ENCODE results near the gene ACSBG1. TPM values are rescaled to one million over a fixed set of nuclear protein-coding genes. Genes with fewer than 3 reads are reported as not detected.

ACSBG1 gene
- total RNA-seq, 3 donors from 2014 or later, result 1.9 to 2.0 TPM; not detected in 1

- no peak overlapping the region for H3K4me3 ChIP-seq
- no peaks in the 10 kb centered on the region for H3K27me3 ChIP-seq
- no peaks in the 10 kb centered on the region for H3K36me3 ChIP-seq
- intact Hi-C loops (cut with DNase I; ENCODE audit: low total_unique reads), result no loop called here
- TF ChIP-seq POLR2A (IDR thresholded peaks at IDR 0.05) (no peak), CTCF (IDR thresholded peaks at IDR 0.05) (no peak), POLR2AphosphoS5 (IDR thresholded peaks at IDR 0.05) (no peak)
- no peaks in the 10 kb centered on the region for H3K9me3 ChIP-seq
- H3K4me1 ChIP-seq, result no peaks in the 10 kb centered on the region
- no peak for DNase-seq (ENCODE audit: low spot score in 2 of 2)
- H3K27ac ChIP-seq, result no peak overlapping the region
Measured at GRCh38 chr15:78142332-78142731, 92.0 kb downstream of the ACSBG1 start.

- Histone ChIP-seq H3K4me3 (no peak overlapping the region), H3K9me3 (no peaks in the 10 kb centered on the region), H3K36me3 (no peaks in the 10 kb centered on the region), H3K27ac (no peak overlapping the region), H3K4me1 (no peaks in the 10 kb centered on the region), H3K27me3 (no peaks in the 10 kb centered on the region)
- TF ChIP-seq POLR2AphosphoS5 (IDR thresholded peaks at IDR 0.05) (no peak), CTCF (IDR thresholded peaks at IDR 0.05) (no peak), POLR2A (IDR thresholded peaks at IDR 0.05) (no peak)
- intact Hi-C loops (cut with DNase I; ENCODE audit: low total_unique reads), result no loop called here
- no peak for DNase-seq (ENCODE audit: low spot score in 2 of 2)
Measured at GRCh38 chr15:78140292-78140691, 94.1 kb downstream of the ACSBG1 start.

GRCh38 chr15:78139578-78139977 lies 94.8 kb downstream of the ACSBG1 start:
- H3K27ac ChIP-seq, result no peak overlapping the region
- no peaks in the 10 kb centered on the region for H3K9me3 ChIP-seq
- no peaks in the 10 kb centered on the region for H3K27me3 ChIP-seq
- H3K36me3 ChIP-seq, result no peaks in the 10 kb centered on the region
- no peaks in the 10 kb centered on the region for H3K4me1 ChIP-seq
- no peak overlapping the region for H3K4me3 ChIP-seq
- intact Hi-C loops (cut with DNase I; ENCODE audit: low total_unique reads), result no loop called here
- no peak for TF ChIP-seq CTCF (IDR thresholded peaks at IDR 0.05)
- no peak for DNase-seq (ENCODE audit: low spot score in 2 of 2)

GRCh38 chr15:78133801-78134200 lies 100.6 kb downstream of the ACSBG1 start:
- TF ChIP-seq POLR2AphosphoS5 (IDR thresholded peaks at IDR 0.05) (peak in 1 of 3 donors; percentile 37), POLR2A (IDR thresholded peaks at IDR 0.05) (no peak)
- H3K36me3 ChIP-seq, result no peaks in the 10 kb centered on the region
- intact Hi-C loops (cut with DNase I; ENCODE audit: low total_unique reads), result no loop called here
- no peaks in the 10 kb centered on the region for H3K9me3 ChIP-seq
- no peaks in the 10 kb centered on the region for H3K27me3 ChIP-seq
- no peak overlapping the region for H3K4me3 ChIP-seq
- no peaks in the 10 kb centered on the region for H3K4me1 ChIP-seq
- DNase-seq (ENCODE audit: low spot score in 2 of 2), result peak in 1 of 2 donors; percentile 80
- H3K27ac ChIP-seq, result peak overlapping the region; percentile 61 to 71

- intact Hi-C loops (cut with DNase I; ENCODE audit: low total_unique reads), result no loop called here
- H3K27ac ChIP-seq, result peak within 1 kb of the TSS; percentile 82 to 93
- DNase-seq (ENCODE audit: low spot score in 2 of 2), result peak in 1 of 2 donors; percentile 46
Measured at GRCh38 chr15:78131295-78132061, 102.9 kb downstream of the ACSBG1 start, which contains the start of gene CIB2. CIB2 (minus strand) TSS chr15:78131445; CDS start chr15:78131215, 230 bp downstream.

More at GRCh38 chr15:78131295-78132061, 102.9 kb downstream of the ACSBG1 start, which contains the start of gene CIB2:
- TF ChIP-seq POLR2AphosphoS5 (IDR thresholded peaks at IDR 0.05), result peak in 2 of 3 donors; percentile 13 to 26
- no peak for TF ChIP-seq POLR2A (IDR thresholded peaks at IDR 0.05)
- TF ChIP-seq CTCF (IDR thresholded peaks at IDR 0.05), result peak; percentile 19 to 85 (median 38)
- Histone ChIP-seq H3K4me1 (no peaks in the 10 kb centered on the region), H3K27me3 (no peaks in the 10 kb centered on the region), H3K9me3 (no peaks in the 10 kb centered on the region), H3K36me3 (no peaks in the 10 kb centered on the region), H3K4me3 (peak within 1 kb of the TSS; percentile 59 to 82 (median 71))

Data from breast epithelium (tissue), 4 donors.